ENCODE results near the gene MYBBP1A. TPM values are rescaled to one million over a fixed set of nuclear protein-coding genes. Genes with fewer than 3 reads are reported as not detected.

The MYBBP1A gene
- total and polyA plus RNA-seq, 2 of the 8 experiments (the other 6 are each of a cell fraction or from before 2014, with no cell fraction given): 46.8 to 151 TPM

- 91% methylated on average over 11 of the region's 11 CpGs; no CpG with 5 or more reads in 1 of the 2 experiments for WGBS, 2 experiments (ENCODE audit: extremely low coverage in 1 of 2, insufficient coverage in 1 of 2, insufficient read length in 1 of 2, insufficient replicate concordance in 2 of 2, low coverage in 1 of 2, low lambda C conversion rate in 2 of 2, missing lambda C conversion rate in 1 of 2)
- H3K23ac ChIP-seq (ENCODE audit: insufficient read length): no peak overlapping the region
- H3K56ac ChIP-seq (replicated peaks; ENCODE audit: insufficient read length, low read depth, low read length): no peak overlapping the region
- no peak overlapping the region for H4K8ac ChIP-seq (ENCODE audit: extremely low read depth, insufficient read depth, low read length)
- no peak overlapping the region for H3K4me3 ChIP-seq (ENCODE audit: extremely low read depth in 1 of 4, insufficient read depth in 2 of 4, low read depth in 3 of 4, low read length in 4 of 4)
- no peak overlapping the region for H3K4ac ChIP-seq (replicated peaks; ENCODE audit: insufficient read length, low read depth, low read length)
- no peak overlapping the region for H4K91ac ChIP-seq (replicated peaks; ENCODE audit: insufficient read length, low read length)
- H3K9ac ChIP-seq (replicated peaks in 1 of 4; ENCODE audit: extremely low read depth in 1 of 4, low read depth in 3 of 4, low read length in 3 of 4): no peak overlapping the region
- no peaks in the 10 kb centered on the region; the same call in 1 of the 2 replicates for H3K79me1 ChIP-seq (ENCODE audit: low read depth, low read length)
- H2BK15ac ChIP-seq (ENCODE audit: low read length): no peak overlapping the region
- no peak overlapping the region for H3K18ac ChIP-seq (ENCODE audit: extremely low read depth, low read length)
- POLR2A ChIA-PET (ENCODE audit: partially characterized antibody): interaction anchor here (1.3 to 1.4 kb wide), 2 partner anchors 11 to 67 kb away, joined by 3 read pairs; no protein-coding TSS in a partner anchor
- H3K9me3 ChIP-seq (ENCODE audit: insufficient read depth in 2 of 2, low read depth in 1 of 2, low read length in 1 of 2): no peaks in the 10 kb centered on the region
- FAIRE-seq: no peak
- H3K27ac ChIP-seq (ENCODE audit: low read depth, low read length): no peak overlapping the region
- H3K23me2 ChIP-seq (ENCODE audit: low read depth, low read length): no peaks in the 10 kb centered on the region
- H3K4me2 ChIP-seq (ENCODE audit: insufficient read depth in 1 of 2, low read depth in 2 of 2, low read length in 2 of 2): no peak overlapping the region
- no peak overlapping the region for H3K14ac ChIP-seq (ENCODE audit: insufficient read length)
- no peaks in the 10 kb centered on the region for H4K20me1 ChIP-seq (replicated peaks in 1 of 2; ENCODE audit: control insufficient read depth in 1 of 2, insufficient read depth in 2 of 2, low read length in 2 of 2)
- H3K27me3 ChIP-seq (replicated peaks in 1 of 4; ENCODE audit: control insufficient read depth in 3 of 4, extremely low read depth in 1 of 4, insufficient read depth in 3 of 4, low read length in 3 of 4): no peaks in the 10 kb centered on the region; a peak in 1 of 7 replicates
- no peak for DNase-seq (ENCODE audit: low read depth in 1 of 2, low spot score in 2 of 2)
- peaks cover 0 to 13% (median 8%) of the 10 kb centered on the region in 4 experiments; a peak in 5 of 7 replicates for H3K4me1 ChIP-seq (replicated peaks in 1 of 4; ENCODE audit: control insufficient read depth in 3 of 4, insufficient read depth in 4 of 4, low read length in 3 of 4)
- no peak overlapping the region for H2BK5ac ChIP-seq (ENCODE audit: low read depth, low read length)
- CTCF ChIA-PET (ENCODE audit: partially characterized antibody): interaction anchor here (0.7 to 2.7 kb wide), 5 partner anchors 8 to 91 kb away, joined by 3 to 14 read pairs (median 3); no protein-coding TSS in a partner anchor
- H2BK120ac ChIP-seq (replicated peaks; ENCODE audit: low read depth, low read length): no peak overlapping the region
- no peak overlapping the region for H2BK20ac ChIP-seq (ENCODE audit: low read length)
- no peaks in the 10 kb centered on the region for H3K79me2 ChIP-seq (ENCODE audit: control insufficient read depth in 1 of 2, insufficient read depth in 2 of 2, low read length in 2 of 2)
- no peak overlapping the region for H2AFZ ChIP-seq (ENCODE audit: low read length)
- H2BK12ac ChIP-seq (ENCODE audit: low read depth, low read length): no peak overlapping the region
- H2AK5ac ChIP-seq (ENCODE audit: low read depth, low read length): no peak overlapping the region
- no peaks in the 10 kb centered on the region for H3K36me3 ChIP-seq (ENCODE audit: control insufficient read depth in 2 of 4, insufficient read depth in 4 of 4, low read length in 3 of 4)
- no peak overlapping the region for H4K5ac ChIP-seq (ENCODE audit: insufficient read length, low read depth, low read length)
- TF ChIP-seq ZNF274 (IDR thresholded peaks at IDR 0.05; ENCODE audit: borderline replicate concordance, extremely low read depth, low read length) (no peak), POU5F1 (IDR thresholded peaks at IDR 0.05; ENCODE audit: low read depth, low read length) (no peak)
These were observed 44.6 kb downstream of the MYBBP1A start for GRCh38 chr17:4510618-4510941.
